Naive thymus-derived CD4-positive, alpha-beta T cell (primary cell): ENCODE measurements around the gene HADHB. TPM values are rescaled to one million over a fixed set of nuclear protein-coding genes. Genes with fewer than 3 reads are reported as not detected.

Experiments used
- ATAC-seq: fragments of 150-1000 bp; cut with Tn5 transposase; 2 replicates; pipeline ENCODE4 v1.10.0; 2021; ENCODE audit warnings: mild to moderate bottlenecking, moderate library complexity
- CTCF ChIA-PET: fragments of 350-600 bp; sonication (Branson Sonifier 250); formaldehyde crosslinking; loops from one replicate; lab custom pipeline; 2021; ENCODE audit warnings: antibody characterized with exemption; lab: Charles Lee
- POLR2A ChIA-PET: fragments of 350-600 bp; sonication (Branson Sonifier 250); formaldehyde crosslinking; loops from one replicate; lab custom pipeline; 2021; ENCODE audit warnings: antibody characterized with exemption, inconsistent platforms; lab: Charles Lee
- DNase-seq, 9 donors: peaks; one replicate each; pipeline versions ENCODE4 v3.0.0 to v3.0.0-alpha.2; 2020 to 2022; ENCODE audit warnings: mixed read lengths in 1 of 9
- H3K27ac ChIP-seq: one replicate; pipeline ENCODE4 v1.7.0; 2013; ENCODE audit warnings: mild to moderate bottlenecking, low read depth, low read length, moderate library complexity
- H3K27me3 ChIP-seq, 2 donors: one replicate each; pipeline ENCODE4 v1.7.0; 2013; ENCODE audit warnings: low read length in 2 of 2, mild to moderate bottlenecking in 2 of 2, moderate library complexity in 2 of 2; ENCODE audit not compliant: control insufficient read depth in 2 of 2, insufficient read depth in 2 of 2
- H3K36me3 ChIP-seq, 3 experiments: 1 replicate in 2 of 3; 2 replicates in 1 of 3; pipeline ENCODE4 v1.7.0; 2013; ENCODE audit warnings: low read length in 3 of 3, mild to moderate bottlenecking in 3 of 3, moderate library complexity in 1 of 3; ENCODE audit not compliant: insufficient read depth in 3 of 3, control insufficient read depth in 2 of 3
- H3K4me1 ChIP-seq, 2 donors: one replicate each; pipeline ENCODE4 v1.7.0; 2013; ENCODE audit warnings: low read length in 2 of 2, mild to moderate bottlenecking in 2 of 2, moderate library complexity in 1 of 2; ENCODE audit not compliant: control insufficient read depth in 2 of 2, insufficient read depth in 2 of 2
- H3K4me3 ChIP-seq: 2 replicates; pipeline ENCODE4 v1.7.0; 2013; ENCODE audit warnings: mild to moderate bottlenecking, low read length
- H3K9me3 ChIP-seq, 3 experiments: 1 replicate in 2 of 3; 2 replicates in 1 of 3; pipeline ENCODE4 v1.7.0; 2013; ENCODE audit warnings: low read length in 3 of 3; ENCODE audit not compliant: control insufficient read depth in 2 of 3
- H3K27ac Mint-ChIP-seq, 9 donors: one replicate each; pipeline ENCODE4 v1.8.0; 2020 to 2022; ENCODE audit warnings: mixed read lengths in 9 of 9, mild to moderate bottlenecking in 8 of 9, moderate library complexity in 5 of 9, inconsistent platforms in 2 of 9
- H3K27me3 Mint-ChIP-seq, 5 donors: one replicate each; pipeline ENCODE4 v1.8.0; 2021 to 2022; ENCODE audit warnings: mixed read lengths in 5 of 5, mild to moderate bottlenecking in 1 of 5
- H3K36me3 Mint-ChIP-seq, 5 donors: one replicate each; pipeline ENCODE4 v1.8.0; 2020 to 2022; ENCODE audit warnings: mixed read lengths in 5 of 5, mild to moderate bottlenecking in 3 of 5, inconsistent platforms in 1 of 5
- H3K4me1 Mint-ChIP-seq, 7 donors: one replicate each; pipeline ENCODE4 v1.8.0; 2020 to 2022; ENCODE audit warnings: mixed read lengths in 7 of 7, mild to moderate bottlenecking in 3 of 7, inconsistent platforms in 1 of 7
- H3K4me3 Mint-ChIP-seq, 10 donors: one replicate each; pipeline ENCODE4 v1.8.0; 2020 to 2022; ENCODE audit warnings: mild to moderate bottlenecking in 10 of 10, mixed read lengths in 10 of 10, moderate library complexity in 6 of 10, inconsistent platforms in 2 of 10
- H3K9me3 Mint-ChIP-seq, 11 donors: one replicate each; pipeline ENCODE4 v1.8.0; 2020 to 2022; ENCODE audit warnings: mixed read lengths in 11 of 11, mild to moderate bottlenecking in 4 of 11, inconsistent platforms in 1 of 11, moderate library complexity in 1 of 11
- intact Hi-C, 2 donors: fragments of 100-400 bp; cut with micrococcal nuclease; formaldehyde crosslinking; loops; one replicate each; pipeline ENCODE4 v1.15.1; 2023
- polyA plus RNA-seq, 2 donors: library from polyadenylated mRNA; unstranded; fragments of 300-500 nt; fragmentation: Illumina TruSeq; gene quantifications; one replicate each; pipeline ENCODE4 v1.2.3, GENCODE V29; 2021
- total RNA-seq, 6 experiments: library from RNA in 5 of 6; stranded (reverse) in 5 of 6; gene quantifications; 1 replicate in 5 of 6; 2 replicates in 1 of 6; pipeline ENCODE4 v1.2.3 and lab custom pipeline; 2021 to 2026

The HADHB gene
- total and polyA plus RNA-seq, 7 experiments from 2014 or later = 38.1 to 112 (median 65.7) TPM

GRCh38 chr2:26203906-26204305 is 40.8 kb upstream of the HADHB start:
- no peak for ATAC-seq
- no peaks in the 10 kb centered on the region for H3K27me3 ChIP-seq
- CTCF ChIA-PET = no interaction called here
- no peaks in the 10 kb centered on the region for H3K27me3 Mint-ChIP-seq
- no peak for DNase-seq
- H3K4me1 Mint-ChIP-seq = no peaks in the 10 kb centered on the region
- POLR2A ChIA-PET = no interaction called here
- H3K9me3 ChIP-seq = no peaks in the 10 kb centered on the region
- H3K4me1 ChIP-seq = no peaks in the 10 kb centered on the region
- H3K4me3 Mint-ChIP-seq = no peak overlapping the region
- H3K27ac ChIP-seq = no peak overlapping the region
- H3K9me3 Mint-ChIP-seq = no peaks in the 10 kb centered on the region
- intact Hi-C loops = no loop called here
- H3K27ac Mint-ChIP-seq = peak overlapping the region in 1 of 9 donors; percentile 25
- peaks cover 7 to 59% (median 18%) of the 10 kb centered on the region in 5 donors for H3K36me3 Mint-ChIP-seq
- peaks cover 0 to 75% (median 40%) of the 10 kb centered on the region in 3 experiments for H3K36me3 ChIP-seq
- H3K4me3 ChIP-seq = no peak overlapping the region

- Mint-ChIP-seq H3K4me1 (peaks cover 0 to 6% (median 0%) of the 10 kb centered on the region in 7 donors), H3K4me3 (no peak overlapping the region), H3K9me3 (no peaks in the 10 kb centered on the region), H3K36me3 (peaks cover 11 to 75% (median 29%) of the 10 kb centered on the region in 5 donors), H3K27ac (peak overlapping the region in 1 of 9 donors; percentile 9), H3K27me3 (no peaks in the 10 kb centered on the region)
- intact Hi-C loops = no loop called here
- Histone ChIP-seq H3K9me3 (no peaks in the 10 kb centered on the region), H3K4me3 (no peak overlapping the region), H3K4me1 (no peaks in the 10 kb centered on the region), H3K36me3 (peaks cover 15 to 83% (median 25%) of the 10 kb centered on the region in 3 experiments), H3K27me3 (no peaks in the 10 kb centered on the region), H3K27ac (no peak overlapping the region)
- ChIA-PET POLR2A (interaction anchor here (1.0 kb wide), 1 partner anchor 11 kb away, joined by 5 read pairs; no protein-coding TSS in a partner anchor), CTCF (no interaction called here)
- no peak for DNase-seq
- no peak for ATAC-seq
Observed at GRCh38 chr2:26212011-26212410, 32.7 kb upstream of the HADHB start.

GRCh38 chr2:26214759-26215158 is 30.0 kb upstream of the HADHB start:
- ATAC-seq (no peak), DNase-seq (no peak)
- intact Hi-C loops = no loop called here
- Mint-ChIP-seq H3K36me3 (peaks cover 11 to 70% (median 32%) of the 10 kb centered on the region in 5 donors), H3K9me3 (no peaks in the 10 kb centered on the region), H3K27me3 (no peaks in the 10 kb centered on the region), H3K4me3 (no peak overlapping the region), H3K4me1 (peaks cover 0 to 7% (median 0%) of the 10 kb centered on the region in 7 donors), H3K27ac (peak overlapping the region in 1 of 9 donors; percentile 44)
- Histone ChIP-seq H3K9me3 (no peaks in the 10 kb centered on the region), H3K4me1 (no peaks in the 10 kb centered on the region), H3K27me3 (no peaks in the 10 kb centered on the region), H3K36me3 (peaks cover 15 to 67% (median 20%) of the 10 kb centered on the region in 3 experiments), H3K27ac (no peak overlapping the region), H3K4me3 (no peak overlapping the region)
- ChIA-PET POLR2A (no interaction called here), CTCF (no interaction called here)

- Histone ChIP-seq H3K4me3 (no peak overlapping the region), H3K9me3 (no peaks in the 10 kb centered on the region), H3K27me3 (no peaks in the 10 kb centered on the region), H3K27ac (no peak overlapping the region), H3K36me3 (peaks cover 11 to 68% (median 13%) of the 10 kb centered on the region in 3 experiments), H3K4me1 (no peaks in the 10 kb centered on the region)
- H3K27ac Mint-ChIP-seq = peak overlapping the region in 1 of 9 donors; percentile 20
- no peaks in the 10 kb centered on the region for H3K27me3 Mint-ChIP-seq
- ChIA-PET CTCF (no interaction called here), POLR2A (no interaction called here)
- no peaks in the 10 kb centered on the region for H3K9me3 Mint-ChIP-seq
- intact Hi-C loops = no loop called here
- no peak overlapping the region for H3K4me3 Mint-ChIP-seq
- H3K36me3 Mint-ChIP-seq = peaks cover 11 to 66% (median 31%) of the 10 kb centered on the region in 5 donors
- ATAC-seq = no peak
- DNase-seq = no peak
- H3K4me1 Mint-ChIP-seq = peaks cover 0 to 7% (median 0%) of the 10 kb centered on the region in 7 donors
Observed at GRCh38 chr2:26215833-26216232, 28.9 kb upstream of the HADHB start.

- ChIA-PET POLR2A (no interaction called here), CTCF (interaction anchor here (0.6 kb wide), 2 partner anchors 12 to 131 kb away, joined by 3 to 4 read pairs; no protein-coding TSS in a partner anchor)
- Histone ChIP-seq H3K4me1 (no peaks in the 10 kb centered on the region), H3K27me3 (no peaks in the 10 kb centered on the region), H3K36me3 (peaks cover 7 to 66% (median 11%) of the 10 kb centered on the region in 3 experiments), H3K4me3 (no peak overlapping the region), H3K9me3 (no peaks in the 10 kb centered on the region), H3K27ac (no peak overlapping the region)
- DNase-seq = no peak
- no peak overlapping the region for H3K4me3 Mint-ChIP-seq
- peak overlapping the region in 1 of 9 donors; percentile 10 for H3K27ac Mint-ChIP-seq
- intact Hi-C loops = no loop called here
- H3K27me3 Mint-ChIP-seq = no peaks in the 10 kb centered on the region
- ATAC-seq = no peak
- H3K4me1 Mint-ChIP-seq = peaks cover 0 to 7% (median 0%) of the 10 kb centered on the region in 7 donors
- H3K36me3 Mint-ChIP-seq = peaks cover 11 to 67% (median 30%) of the 10 kb centered on the region in 5 donors
- H3K9me3 Mint-ChIP-seq = no peaks in the 10 kb centered on the region
Observed at GRCh38 chr2:26216587-26216986, 28.2 kb upstream of the HADHB start.

GRCh38 chr2:26217720-26218119 is 27.0 kb upstream of the HADHB start:
- Mint-ChIP-seq H3K9me3 (no peaks in the 10 kb centered on the region), H3K36me3 (peaks cover 6 to 58% (median 23%) of the 10 kb centered on the region in 5 donors), H3K4me1 (peaks cover 0 to 7% (median 0%) of the 10 kb centered on the region in 7 donors), H3K27ac (no peak overlapping the region), H3K4me3 (no peak overlapping the region), H3K27me3 (no peaks in the 10 kb centered on the region)
- no peaks in the 10 kb centered on the region for H3K4me1 ChIP-seq
- no peaks in the 10 kb centered on the region for H3K9me3 ChIP-seq
- ChIA-PET POLR2A (no interaction called here), CTCF (no interaction called here)
- no peak overlapping the region for H3K4me3 ChIP-seq
- H3K27me3 ChIP-seq = no peaks in the 10 kb centered on the region
- intact Hi-C loops = no loop called here
- H3K27ac ChIP-seq = no peak overlapping the region
- DNase-seq (no peak), ATAC-seq (no peak)
- H3K36me3 ChIP-seq = peaks cover 5 to 66% (median 11%) of the 10 kb centered on the region in 3 experiments

- CTCF ChIA-PET = no interaction called here
- Mint-ChIP-seq H3K27me3 (no peaks in the 10 kb centered on the region), H3K9me3 (peaks cover 0 to 6% (median 0%) of the 10 kb centered on the region in 11 donors), H3K36me3 (peaks cover 0 to 49% (median 34%) of the 10 kb centered on the region in 5 donors), H3K27ac (no peak overlapping the region), H3K4me3 (no peak overlapping the region), H3K4me1 (peaks cover 0 to 5% (median 0%) of the 10 kb centered on the region in 7 donors)
- Histone ChIP-seq H3K9me3 (no peaks in the 10 kb centered on the region), H3K27ac (no peak overlapping the region), H3K27me3 (no peaks in the 10 kb centered on the region), H3K4me3 (no peak overlapping the region), H3K36me3 (peaks cover 4 to 50% (median 5%) of the 10 kb centered on the region in 3 experiments), H3K4me1 (no peaks in the 10 kb centered on the region)
- intact Hi-C loops = no loop called here
- DNase-seq (no peak), ATAC-seq (no peak)
- POLR2A ChIA-PET = no interaction called here
Observed at GRCh38 chr2:26223018-26223417, 21.7 kb upstream of the HADHB start.
